ENCODE data around the gene SLC6A2. TPM values are rescaled to one million over a fixed set of nuclear protein-coding genes. Genes with fewer than 3 reads are reported as not detected.
A peak's percentile ranks its signal among the peaks of the same experiment; 100 is the strongest.

SLC6A2 gene
- total and polyA plus RNA-seq, 2 of the 13 experiments (the other 11 are each of a cell fraction or from before 2014, with no cell fraction given): 0.62 to 0.66 TPM

GRCh38 chr16:55622930-55623561, 32.7 kb upstream of the SLC6A2 start (continued):
- TF ChIP-seq BATF2 (CRISPR knock-in tag; IDR thresholded peaks at IDR 0.05) (no peak), SOX13 (IDR thresholded peaks at IDR 0.05) (peak; percentile 94), SOX13 (CRISPR knock-in tag; conservative IDR thresholded peaks at IDR 0.05 in 1 of 2, IDR thresholded peaks at IDR 0.05 in 1 of 2) (peak in 1 of 2 experiments; percentile 98; a peak in 2 of 4 replicates), ZZZ3 (CRISPR knock-in tag; IDR thresholded peaks at IDR 0.05; ENCODE audit: borderline replicate concordance) (peak; percentile 59; the same call in 1 of the 2 replicates), ZNF484 (CRISPR knock-in tag; IDR thresholded peaks at IDR 0.05; ENCODE audit: borderline replicate concordance, low read depth) (no peak), PRDM4 (CRISPR knock-in tag; IDR thresholded peaks at IDR 0.05; ENCODE audit: borderline replicate concordance) (no peak), FOSL1 (CRISPR knock-in tag; IDR thresholded peaks at IDR 0.05; ENCODE audit: borderline replicate concordance) (peak; percentile 98), RBM22 (optimal IDR thresholded peaks at IDR 0.05; ENCODE audit: low read length) (peak; percentile 64), ZBED4 (CRISPR knock-in tag; IDR thresholded peaks at IDR 0.05; ENCODE audit: borderline replicate concordance) (peak; percentile 65; the same call in 1 of the 2 replicates), ZNF720 (CRISPR knock-in tag; IDR thresholded peaks at IDR 0.05) (no peak), ZNF784 (CRISPR knock-in tag; IDR thresholded peaks at IDR 0.05; ENCODE audit: borderline replicate concordance) (peak; percentile 94), RFX5 (IDR thresholded peaks at IDR 0.05; ENCODE audit: low read depth, low read length) (0 out of 2 replicates have a peak, but pooled peaks have one; percentile 22), IRX3 (CRISPR knock-in tag; IDR thresholded peaks at IDR 0.05; ENCODE audit: borderline replicate concordance, low read depth) (no peak), MATR3 (CRISPR knock-in tag; IDR thresholded peaks at IDR 0.05) (no peak), FOXP1 (IDR thresholded peaks at IDR 0.05) (peak; percentile 98), FOXP1 (CRISPR knock-in tag; IDR thresholded peaks at IDR 0.05) (peak; percentile 100), ZBTB44 (CRISPR knock-in tag; IDR thresholded peaks at IDR 0.05) (no peak), ZNF513 (CRISPR knock-in tag; conservative IDR thresholded peaks at IDR 0.05) (no peak)
